ENCODE data around the gene MIF4GD.

Gene MIF4GD

GRCh38 chr17:75231741-75232464 lies 39.1 kb downstream of the MIF4GD start:
- DNase-seq = no peak

GRCh38 chr17:75231071-75231470 lies 40.0 kb downstream of the MIF4GD start:
- DNase-seq = no peak

GRCh38 chr17:75228847-75229246 lies 42.2 kb downstream of the MIF4GD start:
- no peak for DNase-seq

GRCh38 chr17:75228305-75228704 lies 42.7 kb downstream of the MIF4GD start:
- DNase-seq = no peak

- DNase-seq = no peak
Measured at GRCh38 chr17:75227729-75228128, 43.3 kb downstream of the MIF4GD start.

- DNase-seq = no peak
Measured at GRCh38 chr17:75225016-75225415, 46.0 kb downstream of the MIF4GD start.

GRCh38 chr17:75219815-75220214 lies 51.2 kb downstream of the MIF4GD start:
- DNase-seq = no peak

- no peak for DNase-seq
Measured at GRCh38 chr17:75218131-75218530, 52.9 kb downstream of the MIF4GD start.

Measured in NCI-H2029 treated with DMSO at 0.1 percent for 48 hours (cell line).